Stimulated activated effector memory CD8-positive, alpha-beta T cell treated with anti-CD3 and anti-CD28 coated beads, Interleukin-12 subunit alpha, Interleukin-12 subunit beta, amount 100 ng/mL, for 72 hours (primary cell): ENCODE measurements around the gene ECSIT.
A peak's percentile ranks its signal among the peaks of the same experiment; 100 is the strongest.

Source experiments
- ATAC-seq: fragments of 150-1000 bp; cut with Tn5 transposase; 2 replicates; pipeline ENCODE4 v1.10.0; 2021
- DNase-seq, 2 donors: peaks; one replicate each; pipeline ENCODE4 v3.0.0; 2021 to 2022; ENCODE audit warnings: low spot score in 2 of 2
- H3K27ac Mint-ChIP-seq: one replicate; pipeline ENCODE4 v1.8.0; 2022; ENCODE audit warnings: mild to moderate bottlenecking, mixed read lengths
- H3K36me3 Mint-ChIP-seq: one replicate; pipeline ENCODE4 v1.8.0; 2022; ENCODE audit warnings: mild to moderate bottlenecking, mixed read lengths
- H3K4me1 Mint-ChIP-seq: one replicate; pipeline ENCODE4 v1.8.0; 2022; ENCODE audit warnings: mixed read lengths
- H3K4me3 Mint-ChIP-seq: one replicate; pipeline ENCODE4 v1.8.0; 2022; ENCODE audit warnings: mild to moderate bottlenecking, mixed read lengths
- H3K9me3 Mint-ChIP-seq: one replicate; pipeline ENCODE4 v1.8.0; 2022; ENCODE audit warnings: mixed read lengths

Gene ECSIT

GRCh38 chr19:11495885-11496284 lies 33.0 kb downstream of the ECSIT start:
- Mint-ChIP-seq H3K36me3 (peaks cover 48% of the 10 kb centered on the region), H3K4me1 (peaks cover 15% of the 10 kb centered on the region), H3K9me3 (no peaks in the 10 kb centered on the region), H3K4me3 (no peak overlapping the region), H3K27ac (no peak overlapping the region)
- ATAC-seq (no peak), DNase-seq (no peak)

GRCh38 chr19:11495481-11495880 lies 33.5 kb downstream of the ECSIT start:
- DNase-seq, result no peak
- ATAC-seq, result no peak
- H3K4me1 Mint-ChIP-seq, result peaks cover 18% of the 10 kb centered on the region
- H3K9me3 Mint-ChIP-seq, result no peaks in the 10 kb centered on the region
- H3K4me3 Mint-ChIP-seq, result no peak overlapping the region
- H3K27ac Mint-ChIP-seq, result no peak overlapping the region
- peaks cover 50% of the 10 kb centered on the region for H3K36me3 Mint-ChIP-seq

GRCh38 chr19:11494634-11495285 lies 34.2 kb downstream of the ECSIT start:
- H3K36me3 Mint-ChIP-seq, result peaks cover 50% of the 10 kb centered on the region
- H3K9me3 Mint-ChIP-seq, result no peaks in the 10 kb centered on the region
- DNase-seq (no peak), ATAC-seq (no peak)
- H3K4me3 Mint-ChIP-seq, result no peak overlapping the region
- H3K4me1 Mint-ChIP-seq, result peaks cover 12% of the 10 kb centered on the region
- H3K27ac Mint-ChIP-seq, result no peak overlapping the region

- no peaks in the 10 kb centered on the region for H3K9me3 Mint-ChIP-seq
- ATAC-seq (no peak), DNase-seq (no peak)
- peak overlapping the region; percentile 80 for H3K27ac Mint-ChIP-seq
- no peak overlapping the region for H3K4me3 Mint-ChIP-seq
- peaks cover 40% of the 10 kb centered on the region for H3K36me3 Mint-ChIP-seq
- peaks cover 6% of the 10 kb centered on the region for H3K4me1 Mint-ChIP-seq
Measured at GRCh38 chr19:11489378-11489777, 39.6 kb downstream of the ECSIT start.

- H3K4me3 Mint-ChIP-seq, result no peak overlapping the region
- no peak overlapping the region for H3K27ac Mint-ChIP-seq
- peaks cover 19% of the 10 kb centered on the region for H3K4me1 Mint-ChIP-seq
- DNase-seq, result no peak
- H3K36me3 Mint-ChIP-seq, result peaks cover 35% of the 10 kb centered on the region
- no peaks in the 10 kb centered on the region for H3K9me3 Mint-ChIP-seq
- no peak for ATAC-seq
Measured at GRCh38 chr19:11486661-11487503, 42.1 kb downstream of the ECSIT start.

GRCh38 chr19:11485245-11485837 lies 43.6 kb downstream of the ECSIT start:
- DNase-seq (no peak), ATAC-seq (no peak)
- H3K4me3 Mint-ChIP-seq, result no peak overlapping the region
- no peaks in the 10 kb centered on the region for H3K9me3 Mint-ChIP-seq
- peaks cover 25% of the 10 kb centered on the region for H3K36me3 Mint-ChIP-seq
- no peak overlapping the region for H3K27ac Mint-ChIP-seq
- peaks cover 22% of the 10 kb centered on the region for H3K4me1 Mint-ChIP-seq

- no peak for ATAC-seq
- peak overlapping the region; percentile 79 for H3K4me3 Mint-ChIP-seq
- peaks cover 31% of the 10 kb centered on the region for H3K4me1 Mint-ChIP-seq
- H3K36me3 Mint-ChIP-seq, result peaks cover 15% of the 10 kb centered on the region
- H3K9me3 Mint-ChIP-seq, result no peaks in the 10 kb centered on the region
- H3K27ac Mint-ChIP-seq, result peak overlapping the region; percentile 89
- no peak for DNase-seq
Measured at GRCh38 chr19:11483366-11484111, 45.4 kb downstream of the ECSIT start.

GRCh38 chr19:11482384-11483050 lies 46.4 kb downstream of the ECSIT start:
- DNase-seq (peak; percentile 93 to 94), ATAC-seq (peak; percentile 82)
- no peaks in the 10 kb centered on the region for H3K9me3 Mint-ChIP-seq
- peak overlapping the region; percentile 79 for H3K4me3 Mint-ChIP-seq
- H3K36me3 Mint-ChIP-seq, result peaks cover 15% of the 10 kb centered on the region
- H3K27ac Mint-ChIP-seq, result peak overlapping the region; percentile 89
- peaks cover 34% of the 10 kb centered on the region for H3K4me1 Mint-ChIP-seq

GRCh38 chr19:11481534-11482383 lies 47.2 kb downstream of the ECSIT start:
- Mint-ChIP-seq H3K9me3 (no peaks in the 10 kb centered on the region), H3K36me3 (peaks cover 15% of the 10 kb centered on the region), H3K4me3 (peak overlapping the region; percentile 79), H3K4me1 (peaks cover 34% of the 10 kb centered on the region), H3K27ac (peak overlapping the region; percentile 89)
- DNase-seq (peak; percentile 67 to 86), ATAC-seq (peak; percentile 91)

GRCh38 chr19:11480715-11481533 lies 48.0 kb downstream of the ECSIT start, which contains the start of gene ELAVL3:
ELAVL3 (minus strand) TSS chr19:11481046; CDS start chr19:11480608, 438 bp downstream.
- H3K27ac Mint-ChIP-seq, result peak within 1 kb of the TSS; percentile 89
- no peak for DNase-seq

GRCh38 chr19:11479898-11480714 lies 48.8 kb downstream of the ECSIT start:
- peaks cover 15% of the 10 kb centered on the region for H3K36me3 Mint-ChIP-seq
- H3K4me3 Mint-ChIP-seq, result no peak overlapping the region
- no peak overlapping the region for H3K27ac Mint-ChIP-seq
- DNase-seq, result no peak
- H3K4me1 Mint-ChIP-seq, result peaks cover 34% of the 10 kb centered on the region
- ATAC-seq, result no peak
- no peaks in the 10 kb centered on the region for H3K9me3 Mint-ChIP-seq

More at GRCh38 chr19:11480715-11481533, 48.0 kb downstream of the ECSIT start, which contains the start of gene ELAVL3:
- Mint-ChIP-seq H3K36me3 (peaks cover 15% of the 10 kb centered on the region), H3K4me3 (peak within 1 kb of the TSS; percentile 79), H3K9me3 (no peaks in the 10 kb centered on the region), H3K4me1 (peaks cover 34% of the 10 kb centered on the region)
- ATAC-seq, result no peak

GRCh38 chr19:11479090-11479897 lies 49.6 kb downstream of the ECSIT start:
- H3K4me3 Mint-ChIP-seq, result peak overlapping the region; percentile 31
- H3K9me3 Mint-ChIP-seq, result no peaks in the 10 kb centered on the region
- peaks cover 34% of the 10 kb centered on the region for H3K4me1 Mint-ChIP-seq
- DNase-seq (peak in 1 of 2 donors; percentile 25), ATAC-seq (no peak)
- peaks cover 15% of the 10 kb centered on the region for H3K36me3 Mint-ChIP-seq
- H3K27ac Mint-ChIP-seq, result no peak overlapping the region
